Astrocyte of the spinal cord (primary cell): ENCODE measurements around the gene FAM219A.
"Not testable (repeated sequence)": the region's sequence is repeated elsewhere in the genome, so short reads cannot be mapped to it uniquely, and the experiment has no call there.

Source experiments
- DNase-seq: peaks from one replicate; pipeline ENCODE4 v3.0.0; 2011; ENCODE audit warnings: low read depth, low spot score
- H3K4me3 ChIP-seq: 2 replicates; pipeline ENCODE4 v1.5.1; 2011; ENCODE audit warnings: low read depth, mild to moderate bottlenecking, low read length, moderate library complexity
- in situ Hi-C: cut with HindIII; loops from 2 replicates; pipeline ENCODE4 v1.10.0; 2017; ENCODE audit warnings: low sequenced_read_pairs
- TF ChIP-seq, protein P1 (sequence below): IDR thresholded peaks from 2 replicates; pipeline ENCODE4 v1.5.1; 2012; ENCODE audit warnings: low read depth, mild to moderate bottlenecking, low read length, inconsistent platforms

FAM219A gene

DNA sequence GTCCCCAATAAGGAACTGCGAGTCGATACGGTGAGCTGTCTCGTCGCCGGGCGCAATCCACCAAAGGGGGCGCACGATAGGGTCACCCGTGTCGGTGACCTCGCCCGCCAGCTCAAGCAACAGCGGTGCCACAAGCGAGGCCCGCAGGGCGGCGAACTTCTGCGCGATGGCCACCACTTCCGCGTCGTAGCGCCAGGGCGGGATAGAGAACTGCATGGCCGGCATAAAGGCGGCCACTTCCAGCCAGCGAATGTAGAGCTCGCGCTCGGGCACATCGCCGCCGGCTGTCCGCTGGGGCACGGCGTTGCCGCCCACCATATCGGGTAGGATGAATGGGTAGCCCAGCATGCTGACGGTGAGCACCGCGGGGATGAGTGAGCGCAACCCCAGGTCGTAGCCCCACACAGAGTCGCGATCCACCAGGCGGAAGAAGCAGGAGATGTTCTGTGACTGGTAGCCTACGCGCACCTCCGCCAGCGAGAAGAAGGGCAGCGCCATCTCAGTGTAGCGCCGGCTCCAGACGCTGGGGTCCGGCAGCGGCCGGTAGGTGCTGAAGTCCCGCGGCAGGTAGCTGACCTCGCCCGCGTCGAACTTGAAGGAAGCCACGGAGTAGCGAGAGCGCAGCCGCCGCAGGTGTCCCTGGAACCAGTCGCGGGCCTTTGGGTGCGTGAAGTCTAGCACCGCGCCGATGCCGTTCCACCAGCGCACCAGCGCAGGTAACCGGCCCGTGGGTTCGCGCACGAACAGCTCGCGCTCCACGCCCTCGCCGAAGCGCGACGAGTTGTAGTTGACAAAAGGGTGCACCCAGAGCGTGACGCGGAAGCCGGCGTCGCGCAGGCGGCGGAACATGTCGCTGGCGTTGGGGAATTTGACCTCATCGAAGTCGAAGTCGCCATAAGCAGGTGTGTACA, 87.1 kb downstream of the FAM219A start:
- H3K4me3 ChIP-seq = peak overlapping the region; percentile 6
- DNase-seq = no peak

DNA sequence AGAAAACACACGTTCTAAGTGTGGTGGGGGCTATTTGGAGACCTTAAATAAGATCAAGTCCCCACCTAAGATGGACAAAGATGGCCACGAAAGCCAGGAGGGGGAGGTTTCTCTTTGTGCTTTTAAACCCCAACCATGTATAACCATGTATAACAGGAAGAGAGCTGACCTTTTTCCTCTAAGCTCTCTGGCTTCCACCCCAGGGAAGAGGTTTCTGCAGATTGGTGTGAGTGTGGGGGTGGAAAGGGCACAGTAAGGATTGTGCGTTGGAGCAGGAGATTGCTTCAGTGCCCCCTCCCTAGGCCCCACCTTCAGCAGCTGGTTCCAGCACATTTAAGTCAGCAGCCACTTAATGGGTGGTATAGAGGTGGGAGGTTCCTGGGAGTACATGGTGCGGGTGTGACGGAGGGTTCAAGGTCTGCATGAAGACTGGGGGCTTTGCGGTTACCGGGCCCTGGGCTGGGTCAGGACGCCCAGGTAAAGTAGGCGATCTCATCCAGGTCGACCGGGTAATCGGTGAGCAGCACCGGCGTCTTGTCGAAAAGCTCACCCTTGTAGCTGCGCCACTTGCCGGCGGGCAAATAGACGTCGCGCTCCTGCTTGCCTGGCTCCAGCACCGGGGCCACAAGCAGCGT, 87.9 kb downstream of the FAM219A start:
- no peak for DNase-seq
- TF ChIP-seq, protein P1, sequence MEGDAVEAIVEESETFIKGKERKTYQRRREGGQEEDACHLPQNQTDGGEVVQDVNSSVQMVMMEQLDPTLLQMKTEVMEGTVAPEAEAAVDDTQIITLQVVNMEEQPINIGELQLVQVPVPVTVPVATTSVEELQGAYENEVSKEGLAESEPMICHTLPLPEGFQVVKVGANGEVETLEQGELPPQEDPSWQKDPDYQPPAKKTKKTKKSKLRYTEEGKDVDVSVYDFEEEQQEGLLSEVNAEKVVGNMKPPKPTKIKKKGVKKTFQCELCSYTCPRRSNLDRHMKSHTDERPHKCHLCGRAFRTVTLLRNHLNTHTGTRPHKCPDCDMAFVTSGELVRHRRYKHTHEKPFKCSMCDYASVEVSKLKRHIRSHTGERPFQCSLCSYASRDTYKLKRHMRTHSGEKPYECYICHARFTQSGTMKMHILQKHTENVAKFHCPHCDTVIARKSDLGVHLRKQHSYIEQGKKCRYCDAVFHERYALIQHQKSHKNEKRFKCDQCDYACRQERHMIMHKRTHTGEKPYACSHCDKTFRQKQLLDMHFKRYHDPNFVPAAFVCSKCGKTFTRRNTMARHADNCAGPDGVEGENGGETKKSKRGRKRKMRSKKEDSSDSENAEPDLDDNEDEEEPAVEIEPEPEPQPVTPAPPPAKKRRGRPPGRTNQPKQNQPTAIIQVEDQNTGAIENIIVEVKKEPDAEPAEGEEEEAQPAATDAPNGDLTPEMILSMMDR = no peak
- in situ Hi-C loops = no loop called here
- H3K4me3 ChIP-seq = no peak overlapping the region

More for the DNA sequence above, 87.1 kb downstream of the FAM219A start:
- TF ChIP-seq, protein P1 = no peak
- in situ Hi-C loops = no loop called here

DNA sequence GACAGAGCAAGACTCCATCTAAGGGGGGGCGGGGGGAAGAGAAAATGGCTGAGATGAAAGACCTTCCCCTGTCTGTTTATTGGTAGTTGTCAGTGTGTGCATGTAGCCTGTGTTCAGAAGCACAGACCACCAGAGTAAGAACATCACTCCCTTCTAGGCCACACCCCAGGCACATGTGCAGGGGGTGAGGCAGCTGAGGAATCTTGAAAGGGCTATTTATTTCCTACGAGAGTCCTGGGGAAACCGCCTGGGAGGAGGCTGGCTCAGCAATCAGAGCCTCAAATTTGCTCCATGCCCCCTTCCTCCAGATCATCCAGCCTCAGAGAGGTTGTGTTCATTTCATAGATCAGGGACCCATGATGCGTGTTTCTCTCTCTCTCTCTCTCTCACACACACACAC, 88.7 kb downstream of the FAM219A start:
- no peak for DNase-seq
- TF ChIP-seq, protein P1 = no peak
- in situ Hi-C loops = no loop called here
- H3K4me3 ChIP-seq = no peak overlapping the region

DNA sequence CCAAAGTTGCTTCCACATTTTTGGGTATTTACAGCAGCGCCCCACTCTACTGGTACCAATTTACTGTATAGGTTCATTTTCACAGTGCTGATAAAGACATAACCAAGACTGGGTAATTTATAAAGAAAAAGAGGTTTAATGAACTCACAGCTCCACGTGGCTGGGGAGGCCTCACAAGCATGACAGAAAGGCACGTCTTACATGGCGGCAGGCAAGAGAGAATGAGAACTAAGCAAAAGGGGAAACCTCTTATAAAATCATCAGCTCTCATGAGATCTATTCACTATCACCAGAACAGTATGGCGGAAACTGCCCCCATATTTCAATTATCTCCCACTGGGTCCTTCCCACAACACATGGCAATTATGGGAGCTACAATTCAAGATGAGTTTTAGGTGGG, 89.6 kb downstream of the FAM219A start:
- not testable (repeated sequence) for DNase-seq

DNA sequence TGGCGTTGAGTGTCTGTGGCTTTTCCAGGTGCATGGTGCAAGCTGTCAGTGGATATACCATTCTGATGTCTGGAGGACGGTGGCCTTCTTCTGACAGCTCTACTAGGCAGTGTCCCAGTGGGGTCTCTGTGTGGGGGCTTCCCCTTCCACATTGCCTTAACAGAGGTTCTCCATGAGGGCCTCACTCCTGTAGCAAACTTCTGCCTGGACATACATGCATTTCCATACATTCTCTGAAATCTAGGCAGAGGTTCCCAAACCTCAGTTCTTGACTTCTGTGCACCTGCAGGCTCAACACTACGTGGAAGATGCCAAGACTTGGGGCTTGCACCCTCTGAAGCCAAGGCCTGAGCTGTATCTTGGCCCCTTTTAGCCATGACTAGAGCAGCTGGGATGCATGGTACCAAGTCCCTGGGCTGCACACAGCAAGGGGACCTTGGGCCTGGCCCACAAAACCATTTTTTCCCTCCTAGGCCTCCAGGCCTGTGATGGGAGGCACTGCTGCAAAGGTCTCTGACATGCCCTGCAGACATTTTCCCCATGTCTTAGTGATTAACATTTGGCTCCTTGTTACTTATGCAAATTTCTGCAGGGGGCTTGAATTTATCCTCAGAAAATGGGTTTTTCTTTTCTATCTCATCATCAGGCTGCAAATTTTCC, 90.5 kb downstream of the FAM219A start:
- in situ Hi-C loops = not testable (repeated sequence)

More for the DNA sequence above, 89.6 kb downstream of the FAM219A start:
- H3K4me3 ChIP-seq, in situ Hi-C loops: not testable (repeated sequence)

DNA sequence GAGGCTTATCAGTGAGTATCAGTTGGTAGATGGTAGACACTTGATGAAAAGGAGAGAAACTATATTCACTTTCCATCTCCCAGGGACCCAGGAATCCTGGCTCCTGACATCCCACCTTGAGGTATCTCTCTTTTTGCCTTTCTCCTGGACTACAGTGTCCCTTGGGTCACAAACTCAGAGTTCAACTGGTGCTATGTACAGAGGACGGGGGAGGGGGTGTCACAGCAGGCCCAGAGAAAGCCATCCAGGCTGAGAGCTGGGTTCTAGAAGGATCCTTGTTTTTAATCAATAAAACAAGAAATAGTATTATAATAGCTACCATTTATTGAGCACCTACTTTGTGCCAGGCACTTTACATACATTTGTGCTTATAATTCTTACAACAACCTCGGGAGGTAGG, 92.0 kb downstream of the FAM219A start:
- in situ Hi-C loops = no loop called here
- no peak for DNase-seq

More for the DNA sequence above, 90.5 kb downstream of the FAM219A start:
- DNase-seq, H3K4me3 ChIP-seq: not testable (repeated sequence)

DNA sequence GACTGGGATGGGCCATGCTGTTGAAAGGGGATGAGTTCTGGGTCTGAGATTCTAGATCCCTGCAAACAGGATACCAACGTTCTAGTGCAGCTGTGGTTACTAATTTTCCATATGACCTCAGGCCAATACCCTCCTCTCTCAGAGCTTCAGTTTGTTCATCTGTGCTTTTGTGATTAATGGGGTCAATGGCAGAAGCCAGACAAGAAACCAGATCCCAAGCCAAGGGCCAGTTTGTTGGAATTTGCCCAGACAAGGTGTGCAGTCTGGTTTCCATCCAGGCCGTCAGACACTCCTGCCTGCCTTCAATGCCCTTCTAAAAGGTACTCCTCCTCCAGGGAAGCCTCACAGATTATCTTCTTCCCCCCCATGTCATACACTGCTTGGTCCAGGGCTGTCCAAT, 93.1 kb downstream of the FAM219A start:
- TF ChIP-seq, protein P1 = no peak
- DNase-seq = no peak
- in situ Hi-C loops = no loop called here
- no peak overlapping the region for H3K4me3 ChIP-seq

More for the DNA sequence above, 92.0 kb downstream of the FAM219A start:
- no peak overlapping the region for H3K4me3 ChIP-seq
- TF ChIP-seq, protein P1 = no peak
